H9 (cell line): ENCODE measurements around the gene TEX38. TPM values are rescaled to one million over a fixed set of nuclear protein-coding genes. Genes with fewer than 3 reads are reported as not detected.

Experiments
- DNase-seq: peaks from one replicate; pipeline ENCODE4 v3.0.0-alpha.2; 2017
- H2AFZ ChIP-seq: one replicate; pipeline ENCODE4 v1.6.1; 2013; ENCODE audit warnings: mild to moderate bottlenecking, low read length, control low read depth, moderate library complexity
- H2AK5ac ChIP-seq: 2 replicates; pipeline ENCODE4 v1.6.1; 2013; ENCODE audit warnings: low read length, control low read depth, mixed read lengths; ENCODE audit not compliant: insufficient read length
- H2BK120ac ChIP-seq: one replicate; pipeline ENCODE4 v1.6.1; 2013; ENCODE audit warnings: low read depth, mild to moderate bottlenecking, low read length, control low read depth, inconsistent platforms; ENCODE audit not compliant: poor library complexity, severe bottlenecking
- H2BK12ac ChIP-seq: 2 replicates; pipeline ENCODE4 v1.6.1; 2013; ENCODE audit warnings: low read length, control low read depth, mixed read lengths, low read depth; ENCODE audit not compliant: insufficient read length
- H2BK15ac ChIP-seq: 2 replicates; pipeline ENCODE4 v1.6.1; 2013; ENCODE audit warnings: low read depth, low read length, control low read depth
- H2BK20ac ChIP-seq: one replicate; pipeline ENCODE4 v1.6.1; 2013; ENCODE audit warnings: low read depth, mild to moderate bottlenecking, low read length, control low read depth, inconsistent platforms; ENCODE audit not compliant: poor library complexity, severe bottlenecking
- H2BK5ac ChIP-seq: 2 replicates; pipeline ENCODE4 v1.6.1; 2013; ENCODE audit warnings: low read length, control low read depth, mixed read lengths; ENCODE audit not compliant: insufficient read length
- H3K14ac ChIP-seq: 2 replicates; pipeline ENCODE4 v1.6.1; 2013; ENCODE audit warnings: low read length, control low read depth; ENCODE audit not compliant: insufficient read depth
- H3K18ac ChIP-seq: 2 replicates; pipeline ENCODE4 v1.6.1; 2013; ENCODE audit warnings: low read depth, mild to moderate bottlenecking, mixed read lengths, low read length, control low read depth; ENCODE audit not compliant: insufficient read length
- H3K23ac ChIP-seq: 2 replicates; pipeline ENCODE4 v1.6.1; 2013; ENCODE audit warnings: low read length, control low read depth, mixed read lengths, low read depth; ENCODE audit not compliant: insufficient read length
- H3K23me2 ChIP-seq: 2 replicates; pipeline ENCODE4 v1.6.1; 2013; ENCODE audit warnings: low read depth, mild to moderate bottlenecking, mixed read lengths, low read length, control low read depth; ENCODE audit not compliant: insufficient read length, poor library complexity, severe bottlenecking
- H3K27ac ChIP-seq: 2 replicates; pipeline ENCODE4 v1.5.1; 2013; ENCODE audit warnings: low read length, control low read depth, mixed read lengths, low read depth; ENCODE audit not compliant: insufficient read length
- H3K27me3 ChIP-seq: 2 replicates; pipeline ENCODE4 v1.6.1; 2013; ENCODE audit warnings: low read length, control low read depth, inconsistent platforms; ENCODE audit not compliant: insufficient read depth
- H3K4ac ChIP-seq: 2 replicates; pipeline ENCODE4 v1.6.1; 2013; ENCODE audit warnings: low read depth, mild to moderate bottlenecking, control low read depth, inconsistent platforms, low read length, moderate library complexity
- H3K4me1 ChIP-seq: 2 replicates; pipeline ENCODE4 v1.6.1; 2013; ENCODE audit warnings: low read length, control low read depth, inconsistent platforms; ENCODE audit not compliant: insufficient read depth
- H3K4me2 ChIP-seq: 2 replicates; pipeline ENCODE4 v1.6.1; 2013; ENCODE audit warnings: low read length, control low read depth, mixed read lengths; ENCODE audit not compliant: insufficient read length, insufficient read depth
- H3K56ac ChIP-seq: 2 replicates; pipeline ENCODE4 v1.6.1; 2013; ENCODE audit warnings: low read depth, mild to moderate bottlenecking, mixed read lengths, low read length, control low read depth; ENCODE audit not compliant: insufficient read length
- H3K79me1 ChIP-seq: 2 replicates; pipeline ENCODE4 v1.6.1; 2013; ENCODE audit warnings: low read depth, mild to moderate bottlenecking, moderate library complexity, low read length, control low read depth, inconsistent platforms; ENCODE audit not compliant: insufficient read depth, poor library complexity, severe bottlenecking
- H3K79me2 ChIP-seq: 2 replicates; pipeline ENCODE4 v1.6.1; 2013; ENCODE audit warnings: low read length, control low read depth, inconsistent platforms; ENCODE audit not compliant: insufficient read depth
- H3K9ac ChIP-seq: 2 replicates; pipeline ENCODE4 v1.6.1; 2013; ENCODE audit warnings: low read length, control low read depth, mixed read lengths; ENCODE audit not compliant: insufficient read length; ENCODE audit errors: extremely low read depth
- H3K9me3 ChIP-seq: one replicate; pipeline ENCODE4 v1.6.1; 2013; ENCODE audit warnings: low read depth, low read length, inconsistent platforms; ENCODE audit not compliant: control insufficient read depth
- H3T11ph ChIP-seq: one replicate; pipeline ENCODE4 v1.6.1; 2013; ENCODE audit warnings: mild to moderate bottlenecking, low read length, control low read depth, inconsistent platforms
- H4K20me1 ChIP-seq: one replicate; pipeline ENCODE4 v1.6.1; 2013; ENCODE audit not compliant: control insufficient read depth, insufficient read length, insufficient read depth
- H4K5ac ChIP-seq: 2 replicates; pipeline ENCODE4 v1.6.1; 2013; ENCODE audit warnings: low read depth, mild to moderate bottlenecking, mixed read lengths, low read length, control low read depth; ENCODE audit not compliant: insufficient read length
- H4K8ac ChIP-seq: replicated peaks from 2 replicates; pipeline ENCODE4 v1.6.1; 2013; ENCODE audit warnings: low read length, control low read depth, mixed read lengths, low read depth; ENCODE audit not compliant: insufficient read length
- H4K91ac ChIP-seq: 2 replicates; pipeline ENCODE4 v1.6.1; 2013; ENCODE audit warnings: low read depth, mild to moderate bottlenecking, moderate library complexity, mixed read lengths, low read length, control low read depth; ENCODE audit not compliant: insufficient read length
- H3K27ac Mint-ChIP-seq, 3 experiments: 2 replicates in 2 of 3; 3 replicates in 1 of 3; pipeline ENCODE4 v1.8.0; 2020 to 2021; ENCODE audit warnings: mixed read lengths in 3 of 3, mild to moderate bottlenecking in 1 of 3, moderate library complexity in 1 of 3
- H3K27me3 Mint-ChIP-seq: 2 replicates; pipeline ENCODE4 v1.8.0; 2021; ENCODE audit warnings: low read depth, mild to moderate bottlenecking, moderate library complexity, mixed read lengths
- H3K36me3 Mint-ChIP-seq, 3 experiments: 2 replicates in 2 of 3; 3 replicates in 1 of 3; pipeline ENCODE4 v1.8.0; 2020 to 2021; ENCODE audit warnings: low read depth in 3 of 3, mixed read lengths in 3 of 3; ENCODE audit not compliant: insufficient read depth in 1 of 3
- H3K4me1 Mint-ChIP-seq, 2 experiments: 2 replicates each; pipeline ENCODE4 v1.8.0; 2020; ENCODE audit warnings: mixed read lengths in 2 of 2
- H3K4me3 Mint-ChIP-seq, 2 experiments: 2 replicates in 1 of 2; 3 replicates in 1 of 2; pipeline ENCODE4 v1.8.0; 2020 to 2021; ENCODE audit warnings: mild to moderate bottlenecking in 2 of 2, mixed read lengths in 2 of 2, moderate library complexity in 1 of 2
- H3K9me3 Mint-ChIP-seq, 2 experiments: 2 replicates in 1 of 2; 3 replicates in 1 of 2; pipeline ENCODE4 v1.8.0; 2020; ENCODE audit warnings: mild to moderate bottlenecking in 2 of 2, mixed read lengths in 2 of 2, moderate library complexity in 1 of 2
- CTCF ChIP-seq: fragments of 200-600 bp; sonication (generic); conservative IDR thresholded peaks from 3 replicates; pipeline ENCODE4 v1.8.0; 2021; ENCODE audit warnings: antibody characterized with exemption, mild to moderate bottlenecking
- WGBS: extraction: QIAGEN DNeasy Blood & Tissue Kit; methylation state at CpG from one replicate; pipeline ENCODE4 v1.1.7; 2013; ENCODE audit warnings: missing lambda C conversion rate, low lambda C conversion rate, mixed read lengths; ENCODE audit not compliant: insufficient read length; ENCODE audit errors: extremely low coverage; 5-methylcytosine and 5-hydroxymethylcytosine counted together
- total RNA-seq: library from RNA; stranded (reverse); gene quantifications from 2 replicates; pipeline ENCODE4 v1.2.1, GENCODE V29; 2021

Gene TEX38
- total RNA-seq, 1 experiment from 2014 or later, result not detected

- H2AK5ac ChIP-seq, result no peak within 1 kb of the TSS
- no peak for TF ChIP-seq CTCF
Observed at GRCh38 chr1:46667782-46668760, 3.6 kb upstream of the TEX38 start, which contains the start of gene ATPAF1. Gene ATPAF1, minus strand, starts transcription at chr1:46668364. Its CDS starts 42 bp downstream, at chr1:46668322.

More at GRCh38 chr1:46667782-46668760, 3.6 kb upstream of the TEX38 start, which contains the start of gene ATPAF1:
- H3K9me3 ChIP-seq, result no peaks in the 10 kb centered on the region
- no peaks in the 10 kb centered on the region for H3K9me3 Mint-ChIP-seq
- peak within 1 kb of the TSS; percentile 53 for H3K9ac ChIP-seq
- no peaks in the 10 kb centered on the region for H3K79me2 ChIP-seq
- H2BK5ac ChIP-seq, result no peak within 1 kb of the TSS
- H3T11ph ChIP-seq, result no peak within 1 kb of the TSS
- H4K8ac ChIP-seq, result no peak within 1 kb of the TSS
- no peak within 1 kb of the TSS for H4K5ac ChIP-seq
- 0 out of 7 replicates have a peak within 1 kb of the TSS, but pooled peaks of 1 of the 3 experiments have one; percentile 69 for H3K27ac Mint-ChIP-seq
- H3K79me1 ChIP-seq, result no peaks in the 10 kb centered on the region
- no CpG with 5 or more reads among the region's 96 CpGs for WGBS
- H3K23me2 ChIP-seq, result peaks cover 10% of the 10 kb centered on the region
- H3K4me1 Mint-ChIP-seq, result peaks cover 25 to 26% of the 10 kb centered on the region in 2 experiments
- peaks cover 7 to 22% (median 20%) of the 10 kb centered on the region in 3 experiments; a peak in 6 of 7 replicates for H3K36me3 Mint-ChIP-seq
- H2AFZ ChIP-seq, result peak within 1 kb of the TSS; percentile 53
- peak; percentile 91 for DNase-seq
- H3K23ac ChIP-seq, result no peak within 1 kb of the TSS
- H3K27ac ChIP-seq, result peak within 1 kb of the TSS; percentile 21
- no peak within 1 kb of the TSS for H3K4ac ChIP-seq
- no peaks in the 10 kb centered on the region; the same call in 1 of the 2 replicates for H3K4me1 ChIP-seq
- peak within 1 kb of the TSS; percentile 81 for H3K4me2 ChIP-seq
- H2BK12ac ChIP-seq, result no peak within 1 kb of the TSS
- no peak within 1 kb of the TSS for H3K56ac ChIP-seq
- H2BK120ac ChIP-seq, result no peak within 1 kb of the TSS
- H3K4me3 Mint-ChIP-seq, result peak within 1 kb of the TSS in 1 of 2 experiments; percentile 84; a peak in 3 of 5 replicates
- no peaks in the 10 kb centered on the region for H4K20me1 ChIP-seq
- no peaks in the 10 kb centered on the region for H3K27me3 ChIP-seq
- H3K27me3 Mint-ChIP-seq, result no peaks in the 10 kb centered on the region
- peak within 1 kb of the TSS; percentile 47 for H3K18ac ChIP-seq
- no peak within 1 kb of the TSS for H2BK20ac ChIP-seq
- H4K91ac ChIP-seq, result no peak within 1 kb of the TSS
- H3K14ac ChIP-seq, result peak within 1 kb of the TSS; percentile 89
- H2BK15ac ChIP-seq, result no peak within 1 kb of the TSS
